Measurements from ENCODE around the gene HOXC10.

Gene HOXC10

GRCh38 chr12:53980104-53980801 lies 4.7 kb upstream of the HOXC10 start:
- no peak overlapping the region for H3K4me3 ChIP-seq (ENCODE audit: low read length)
- DNase-seq (ENCODE audit: low read depth, low spot score): no peak
- peaks cover 93% of the 10 kb centered on the region for H3K27me3 ChIP-seq (ENCODE audit: control insufficient read depth, insufficient read depth, low read length)
- no peaks in the 10 kb centered on the region for H3K9me3 ChIP-seq (ENCODE audit: control insufficient read depth, insufficient read depth, low read length)
- H3K36me3 ChIP-seq (ENCODE audit: control insufficient read depth, insufficient read depth, low read length): no peaks in the 10 kb centered on the region
- no peak overlapping the region for H3K27ac ChIP-seq (ENCODE audit: low read length)
- no CpG with 5 or more reads among the region's 7 CpGs for WGBS (ENCODE audit: insufficient coverage, insufficient read length)
- H3K4me1 ChIP-seq (ENCODE audit: control insufficient read depth, insufficient read depth, low read length): no peaks in the 10 kb centered on the region

- no CpG with 5 or more reads among the region's 15 CpGs for WGBS (ENCODE audit: insufficient coverage, insufficient read length)
- peaks cover 93% of the 10 kb centered on the region for H3K27me3 ChIP-seq (ENCODE audit: control insufficient read depth, insufficient read depth, low read length)
- H3K27ac ChIP-seq (ENCODE audit: low read length): no peak overlapping the region
- no peak overlapping the region for H3K4me3 ChIP-seq (ENCODE audit: low read length)
- H3K36me3 ChIP-seq (ENCODE audit: control insufficient read depth, insufficient read depth, low read length): no peaks in the 10 kb centered on the region; the same call in 1 of the 2 replicates
- H3K9me3 ChIP-seq (ENCODE audit: control insufficient read depth, insufficient read depth, low read length): no peaks in the 10 kb centered on the region
- peaks cover under 1% of the 10 kb centered on the region for H3K4me1 ChIP-seq (ENCODE audit: control insufficient read depth, insufficient read depth, low read length)
- no peak for DNase-seq (ENCODE audit: low read depth, low spot score)
Observed at GRCh38 chr12:53980802-53981496, 4.0 kb upstream of the HOXC10 start.

DNA sequence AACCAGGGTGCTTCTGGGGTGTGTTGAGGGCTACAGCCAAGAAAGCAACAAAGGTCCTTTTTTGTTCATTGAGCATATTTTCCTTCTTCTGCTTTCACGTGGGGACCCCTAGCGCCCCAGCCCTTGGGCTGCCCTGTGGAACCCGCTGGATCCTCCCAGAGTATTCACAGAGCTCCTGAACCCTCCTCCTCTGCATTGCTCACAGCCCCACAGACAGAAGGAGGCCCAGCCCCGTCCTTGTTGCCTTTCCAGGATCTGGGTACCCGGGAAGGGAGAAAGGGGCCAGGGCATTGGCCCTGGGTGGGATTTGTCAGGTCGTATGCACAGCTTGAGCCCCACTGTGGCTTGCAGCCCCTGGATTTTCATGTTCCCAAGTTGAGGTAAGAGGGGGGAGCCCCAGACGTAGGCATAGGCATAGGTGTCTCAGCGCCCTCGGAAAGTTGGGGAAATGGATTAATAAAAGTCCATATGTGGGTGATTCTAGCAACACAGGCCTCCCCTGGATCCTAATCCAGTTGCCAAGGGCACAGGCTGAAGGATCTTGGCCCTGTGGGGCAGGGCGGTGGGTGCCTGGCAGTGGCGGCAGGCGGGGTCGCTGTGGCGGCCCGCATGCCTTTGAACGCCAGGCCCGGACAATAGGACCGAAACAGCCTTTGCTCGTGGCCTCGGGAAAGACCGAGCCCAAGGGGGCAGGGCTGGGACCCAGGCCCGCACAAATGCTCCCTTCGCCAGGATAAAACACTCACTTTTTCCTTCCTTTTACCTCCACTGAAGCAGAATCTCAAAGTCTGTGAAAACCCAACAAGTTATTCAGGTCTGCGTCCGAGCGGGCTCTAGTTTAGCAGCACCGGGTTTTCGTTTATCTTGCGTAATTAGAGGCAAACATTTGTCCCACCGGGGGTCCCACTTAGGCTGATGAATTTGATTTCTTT lies 3.0 kb upstream of the HOXC10 start:
- Histone ChIP-seq H3K36me3 (ENCODE audit: control insufficient read depth, insufficient read depth, low read length) (no peaks in the 10 kb centered on the region; the same call in 1 of the 2 replicates), H3K4me3 (ENCODE audit: low read length) (no peak overlapping the region), H3K27me3 (ENCODE audit: control insufficient read depth, insufficient read depth, low read length) (peaks cover 93% of the 10 kb centered on the region), H3K4me1 (ENCODE audit: control insufficient read depth, insufficient read depth, low read length) (peaks cover 3% of the 10 kb centered on the region), H3K27ac (ENCODE audit: low read length) (no peak overlapping the region), H3K9me3 (ENCODE audit: control insufficient read depth, insufficient read depth, low read length) (no peaks in the 10 kb centered on the region)
- no peak for DNase-seq (ENCODE audit: low read depth, low spot score)
- WGBS (ENCODE audit: insufficient coverage, insufficient read length): no CpG with 5 or more reads among the region's 30 CpGs

DNA sequence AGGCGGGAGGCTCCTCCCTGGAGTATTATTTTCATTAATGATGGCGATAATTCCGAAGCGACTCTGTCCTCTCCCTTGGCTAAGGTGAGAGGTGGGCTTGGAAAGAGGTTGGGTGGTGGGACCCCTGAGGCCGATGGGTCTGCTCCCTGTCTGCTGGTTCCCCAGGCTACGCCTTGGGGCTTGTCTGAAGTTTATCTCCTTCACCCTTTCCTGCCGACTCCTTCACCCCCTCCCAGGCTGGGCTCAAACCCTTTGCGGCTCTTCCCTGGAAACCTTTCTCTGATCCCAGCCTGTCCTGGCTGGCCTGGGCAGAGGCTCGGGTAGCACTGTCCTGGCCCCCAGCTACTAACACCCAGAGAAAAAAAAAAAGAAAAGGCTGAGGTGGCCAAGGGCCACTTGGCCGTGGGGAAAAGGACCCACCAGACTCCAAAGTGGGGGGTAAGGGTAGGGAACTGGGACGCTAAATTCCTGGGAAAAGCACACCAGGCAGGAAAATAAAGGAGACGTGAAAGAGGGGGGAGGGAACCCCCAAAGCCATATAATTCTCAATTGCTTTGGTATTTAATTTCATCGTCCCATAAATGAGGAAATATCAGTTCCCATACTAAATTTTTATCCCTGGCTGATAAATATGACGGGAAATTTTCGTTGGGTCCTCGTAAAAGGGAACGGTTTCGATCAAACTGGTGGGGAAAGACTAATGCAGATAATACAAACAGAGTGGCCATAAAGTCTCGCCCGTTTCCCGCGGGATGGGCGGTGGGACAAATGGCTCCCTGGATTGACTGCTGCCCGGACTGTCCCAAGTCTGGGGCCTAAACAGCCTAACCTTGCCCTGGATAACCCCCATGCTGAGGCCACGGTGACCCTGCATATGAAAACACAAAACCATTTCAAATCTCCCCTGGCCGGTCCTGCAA lies 2.0 kb upstream of the HOXC10 start:
- peaks cover 3% of the 10 kb centered on the region for H3K4me1 ChIP-seq (ENCODE audit: control insufficient read depth, insufficient read depth, low read length)
- no peaks in the 10 kb centered on the region; the same call in 1 of the 2 replicates for H3K36me3 ChIP-seq (ENCODE audit: control insufficient read depth, insufficient read depth, low read length)
- H3K4me3 ChIP-seq (ENCODE audit: low read length): no peak overlapping the region
- no peaks in the 10 kb centered on the region for H3K9me3 ChIP-seq (ENCODE audit: control insufficient read depth, insufficient read depth, low read length)
- no peak overlapping the region for H3K27ac ChIP-seq (ENCODE audit: low read length)
- peaks cover 93% of the 10 kb centered on the region for H3K27me3 ChIP-seq (ENCODE audit: control insufficient read depth, insufficient read depth, low read length)
- DNase-seq (ENCODE audit: low read depth, low spot score): no peak
- WGBS (ENCODE audit: insufficient coverage, insufficient read length): no CpG with 5 or more reads among the region's 26 CpGs

DNA sequence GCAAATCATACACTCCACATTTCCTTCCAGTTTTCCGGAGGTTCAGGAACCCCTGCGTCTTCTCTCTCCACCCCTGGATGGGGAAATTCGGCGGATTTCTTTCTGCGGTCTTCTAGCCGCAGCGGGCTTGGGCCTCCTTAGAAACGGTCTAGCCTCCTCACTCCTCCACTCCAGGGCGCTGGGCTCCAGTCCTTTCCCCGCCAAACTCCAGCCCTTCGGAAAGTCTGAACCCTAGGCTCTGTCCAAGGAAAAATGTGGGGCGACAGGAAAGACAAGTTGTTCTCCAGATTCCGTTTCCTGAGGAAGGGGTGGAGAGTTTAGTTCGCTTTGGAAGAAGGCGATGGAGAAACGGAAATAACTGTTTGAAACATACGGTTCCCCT lies 1.4 kb upstream of the HOXC10 start:
- Histone ChIP-seq H3K27me3 (ENCODE audit: control insufficient read depth, insufficient read depth, low read length) (peaks cover 94% of the 10 kb centered on the region), H3K9me3 (ENCODE audit: control insufficient read depth, insufficient read depth, low read length) (no peaks in the 10 kb centered on the region), H3K36me3 (ENCODE audit: control insufficient read depth, insufficient read depth, low read length) (no peaks in the 10 kb centered on the region; the same call in 1 of the 2 replicates), H3K4me3 (ENCODE audit: low read length) (no peak overlapping the region), H3K4me1 (ENCODE audit: control insufficient read depth, insufficient read depth, low read length) (peaks cover 3% of the 10 kb centered on the region), H3K27ac (ENCODE audit: low read length) (no peak overlapping the region)
- DNase-seq (ENCODE audit: low read depth, low spot score): no peak
- WGBS (ENCODE audit: insufficient coverage, insufficient read length): no CpG with 5 or more reads among the region's 17 CpGs

DNA sequence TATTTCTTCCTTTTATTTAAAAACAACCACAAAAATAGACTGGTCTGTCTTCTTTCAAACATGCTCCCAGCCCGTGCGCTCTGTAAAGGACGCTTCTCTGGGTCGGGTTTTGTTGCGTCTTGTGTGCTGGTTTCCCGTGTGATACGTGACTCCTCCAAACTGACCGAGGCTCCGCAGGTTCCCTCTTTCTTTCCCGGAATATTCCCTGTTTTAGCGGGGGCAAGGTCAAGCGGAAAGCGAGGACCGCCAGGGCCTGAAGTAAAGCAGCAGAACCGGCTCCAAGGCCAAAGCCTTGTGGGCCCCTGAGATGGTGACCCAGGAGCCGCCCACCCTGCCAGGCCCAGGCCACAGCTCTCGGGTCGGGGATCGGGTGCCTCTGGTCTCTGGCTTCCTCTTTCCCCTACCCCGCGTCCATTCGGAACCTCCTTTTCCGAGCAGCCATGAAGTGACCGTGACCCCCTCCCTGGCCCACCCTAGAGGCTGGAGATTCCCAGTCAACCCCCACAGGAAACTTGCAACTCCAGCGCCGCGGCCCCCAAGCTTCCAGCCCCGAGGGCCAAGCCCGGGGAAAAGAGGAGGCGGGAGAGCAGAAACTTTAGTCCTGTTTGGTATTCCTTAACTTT lies 885 bp upstream of the HOXC10 start:
- no peaks in the 10 kb centered on the region; the same call in 1 of the 2 replicates for H3K36me3 ChIP-seq (ENCODE audit: control insufficient read depth, insufficient read depth, low read length)
- DNase-seq (ENCODE audit: low read depth, low spot score): no peak
- no CpG with 5 or more reads among the region's 30 CpGs for WGBS (ENCODE audit: insufficient coverage, insufficient read length)
- no peak overlapping the region for H3K4me3 ChIP-seq (ENCODE audit: low read length)
- no peaks in the 10 kb centered on the region for H3K9me3 ChIP-seq (ENCODE audit: control insufficient read depth, insufficient read depth, low read length)
- H3K27me3 ChIP-seq (ENCODE audit: control insufficient read depth, insufficient read depth, low read length): peaks cover 94% of the 10 kb centered on the region
- H3K4me1 ChIP-seq (ENCODE audit: control insufficient read depth, insufficient read depth, low read length): peaks cover 3% of the 10 kb centered on the region
- no peak overlapping the region for H3K27ac ChIP-seq (ENCODE audit: low read length)

- H3K36me3 ChIP-seq (ENCODE audit: control insufficient read depth, insufficient read depth, low read length): no peaks in the 10 kb centered on the region; the same call in 1 of the 2 replicates
- H3K4me1 ChIP-seq (ENCODE audit: control insufficient read depth, insufficient read depth, low read length): peaks cover 3% of the 10 kb centered on the region
- H3K27me3 ChIP-seq (ENCODE audit: control insufficient read depth, insufficient read depth, low read length): peaks cover 96% of the 10 kb centered on the region
- no peak overlapping the region for H3K4me3 ChIP-seq (ENCODE audit: low read length)
- no CpG with 5 or more reads among the region's 21 CpGs for WGBS (ENCODE audit: insufficient coverage, insufficient read length)
- no peak overlapping the region for H3K27ac ChIP-seq (ENCODE audit: low read length)
- DNase-seq (ENCODE audit: low read depth, low spot score): no peak
- H3K9me3 ChIP-seq (ENCODE audit: control insufficient read depth, insufficient read depth, low read length): no peaks in the 10 kb centered on the region
Observed at GRCh38 chr12:53985692-53985993, 697 bp downstream of the HOXC10 start.

DNA sequence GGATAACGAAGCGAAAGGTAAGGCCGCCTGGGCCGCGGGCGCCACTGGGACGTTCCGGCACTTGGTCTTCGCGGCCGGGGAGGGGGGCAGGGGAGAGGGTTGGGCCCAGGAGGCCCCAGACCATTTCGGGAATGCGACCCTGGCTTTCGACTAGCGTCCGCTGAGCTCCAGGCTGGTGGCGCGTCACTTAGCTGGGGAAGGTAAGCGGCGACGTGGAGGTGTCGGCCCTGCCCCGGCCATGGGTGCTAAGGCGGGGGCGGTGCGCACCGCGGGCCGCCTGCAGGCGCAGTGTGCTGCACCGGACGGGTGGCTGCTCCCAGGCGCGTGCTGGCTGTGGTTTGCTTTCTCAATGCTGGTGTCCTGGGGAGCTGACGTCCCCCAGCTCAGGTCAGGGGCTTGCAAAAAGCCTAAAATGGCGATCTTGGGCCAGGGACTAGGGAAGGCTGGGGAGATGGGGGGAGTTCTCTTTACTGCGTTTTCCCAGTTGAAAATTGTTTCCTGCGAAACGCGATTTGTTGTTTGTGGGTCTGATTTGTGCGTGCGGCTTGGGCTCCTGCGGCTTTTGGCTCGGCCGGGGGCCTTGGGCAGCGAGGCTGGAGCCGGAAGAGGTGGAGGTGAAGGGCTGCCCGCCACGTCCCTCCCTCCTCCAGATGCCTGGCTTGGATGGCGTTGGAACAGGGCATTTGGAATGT lies 1.2 kb downstream of the HOXC10 start:
- H3K4me1 ChIP-seq (ENCODE audit: control insufficient read depth, insufficient read depth, low read length): peaks cover 3% of the 10 kb centered on the region
- no peak for DNase-seq (ENCODE audit: low read depth, low spot score)
- H3K27me3 ChIP-seq (ENCODE audit: control insufficient read depth, insufficient read depth, low read length): peaks cover 96% of the 10 kb centered on the region
- no peak overlapping the region for H3K4me3 ChIP-seq (ENCODE audit: low read length)
- no peaks in the 10 kb centered on the region for H3K9me3 ChIP-seq (ENCODE audit: control insufficient read depth, insufficient read depth, low read length)
- H3K27ac ChIP-seq (ENCODE audit: low read length): no peak overlapping the region
- no CpG with 5 or more reads among the region's 50 CpGs for WGBS (ENCODE audit: insufficient coverage, insufficient read length)
- H3K36me3 ChIP-seq (ENCODE audit: control insufficient read depth, insufficient read depth, low read length): no peaks in the 10 kb centered on the region; the same call in 1 of the 2 replicates
